ENCODE results near the gene SND1.

The SND1 gene

GRCh38 chr7:127618775-127619174, 33.2 kb upstream of the SND1 start:
- DNase-seq (ENCODE audit: low spot score), result no peak
- in situ Hi-C loops (cut with MboI; ENCODE audit: low pct_unique_long_range_greater_than_20kb, low sequenced_read_pairs, unreplicated experiment), result no loop called here
- no peak for TF ChIP-seq CTCF (IDR thresholded peaks at IDR 0.05; ENCODE audit: extremely low read depth, insufficient read depth, missing control alignments)

GRCh38 chr7:127619681-127620405, 32.2 kb upstream of the SND1 start:
- no peak for TF ChIP-seq CTCF (IDR thresholded peaks at IDR 0.05; ENCODE audit: extremely low read depth, insufficient read depth, missing control alignments)
- in situ Hi-C loops (cut with MboI; ENCODE audit: low pct_unique_long_range_greater_than_20kb, low sequenced_read_pairs, unreplicated experiment), result no loop called here
- DNase-seq (ENCODE audit: low spot score), result no peak

- in situ Hi-C loops (cut with MboI; ENCODE audit: low pct_unique_long_range_greater_than_20kb, low sequenced_read_pairs, unreplicated experiment), result no loop called here
- no peak for TF ChIP-seq CTCF (IDR thresholded peaks at IDR 0.05; ENCODE audit: extremely low read depth, insufficient read depth, missing control alignments)
These were observed 31.4 kb upstream of the SND1 start for GRCh38 chr7:127620406-127621233.

DNA sequence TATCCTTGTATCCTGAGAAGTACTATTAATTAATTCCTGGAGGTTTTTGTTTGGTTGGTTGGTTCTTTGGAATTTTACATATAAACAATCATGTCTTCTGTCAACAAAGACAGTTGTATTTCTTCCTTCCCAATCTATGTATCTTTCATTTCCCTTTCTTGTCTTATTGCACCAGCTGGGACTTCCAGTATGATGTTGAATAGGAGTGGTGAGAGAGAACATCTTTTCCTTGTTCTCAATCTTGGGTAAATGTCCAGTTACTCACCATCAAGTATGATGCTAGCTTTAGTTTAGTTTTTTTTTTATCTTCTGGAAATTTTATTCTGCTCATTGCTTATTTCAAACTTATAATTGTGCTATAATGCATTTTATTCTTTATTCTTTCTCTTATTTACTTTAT, 26.7 kb upstream of the SND1 start:
- in situ Hi-C loops (cut with MboI; ENCODE audit: low pct_unique_long_range_greater_than_20kb, low sequenced_read_pairs, unreplicated experiment), result no loop called here
- no peak for DNase-seq (ENCODE audit: low spot score)
- no peak for TF ChIP-seq CTCF (IDR thresholded peaks at IDR 0.05; ENCODE audit: extremely low read depth, insufficient read depth, missing control alignments)

More at GRCh38 chr7:127620406-127621233, 31.4 kb upstream of the SND1 start:
- no peak for DNase-seq (ENCODE audit: low spot score)

DNA sequence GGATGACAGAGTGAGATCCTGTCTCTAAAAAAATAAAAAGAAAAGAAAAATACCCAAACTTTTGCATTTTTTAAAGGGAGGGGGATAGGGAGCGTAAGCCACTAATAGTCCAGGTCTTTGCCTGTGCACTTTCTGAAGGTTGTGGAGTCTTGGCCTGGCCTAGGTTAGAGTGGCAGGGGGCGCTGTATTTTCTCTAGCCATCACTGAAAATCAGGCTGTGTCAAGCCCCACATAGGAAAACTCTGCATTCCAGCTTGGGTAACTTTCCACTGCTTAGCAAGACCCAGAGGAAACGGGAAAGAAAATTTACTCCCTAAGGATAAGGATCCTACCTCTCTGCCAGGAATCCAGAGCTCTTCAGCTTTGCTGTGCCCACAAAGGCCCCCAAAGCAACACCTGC, 23.5 kb upstream of the SND1 start:
- TF ChIP-seq CTCF (IDR thresholded peaks at IDR 0.05; ENCODE audit: extremely low read depth, insufficient read depth, missing control alignments), result peak; percentile 33
- no peak for DNase-seq (ENCODE audit: low spot score)
- in situ Hi-C loops (cut with MboI; ENCODE audit: low pct_unique_long_range_greater_than_20kb, low sequenced_read_pairs, unreplicated experiment), result no loop called here

DNA sequence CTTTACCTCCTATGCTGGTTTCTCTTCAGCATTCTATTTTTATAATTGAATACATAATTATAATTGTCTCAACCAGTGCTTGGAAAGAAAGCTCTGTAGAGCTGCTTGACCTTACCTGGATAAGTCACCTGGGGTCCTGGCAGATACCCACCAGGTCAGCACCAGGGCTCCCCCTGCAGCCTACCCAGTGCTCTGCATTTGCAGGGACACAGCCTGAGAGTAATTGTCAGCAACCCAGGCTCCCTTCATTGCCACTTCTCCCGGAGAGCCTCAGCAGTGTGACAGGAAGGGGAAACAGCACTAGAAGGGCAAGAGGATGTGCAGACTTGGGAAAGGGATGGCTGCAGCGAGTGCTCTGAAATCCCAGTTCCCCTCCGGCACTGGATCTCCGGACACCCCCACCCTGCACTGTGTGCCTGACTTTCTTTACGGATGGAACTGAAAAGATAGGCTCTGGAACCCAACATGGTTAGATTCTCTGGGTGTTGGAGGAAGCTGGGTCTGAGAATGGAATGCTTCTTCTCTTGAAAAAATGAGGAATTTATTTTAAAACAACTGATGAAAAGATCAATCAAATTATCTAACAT, 22.6 kb upstream of the SND1 start:
- in situ Hi-C loops (cut with MboI; ENCODE audit: low pct_unique_long_range_greater_than_20kb, low sequenced_read_pairs, unreplicated experiment), result no loop called here
- DNase-seq (ENCODE audit: low spot score), result peak; percentile 42
- TF ChIP-seq CTCF (IDR thresholded peaks at IDR 0.05; ENCODE audit: extremely low read depth, insufficient read depth, missing control alignments), result peak; percentile 65
